ENCODE measurements around the gene HMCN1.

DNA sequence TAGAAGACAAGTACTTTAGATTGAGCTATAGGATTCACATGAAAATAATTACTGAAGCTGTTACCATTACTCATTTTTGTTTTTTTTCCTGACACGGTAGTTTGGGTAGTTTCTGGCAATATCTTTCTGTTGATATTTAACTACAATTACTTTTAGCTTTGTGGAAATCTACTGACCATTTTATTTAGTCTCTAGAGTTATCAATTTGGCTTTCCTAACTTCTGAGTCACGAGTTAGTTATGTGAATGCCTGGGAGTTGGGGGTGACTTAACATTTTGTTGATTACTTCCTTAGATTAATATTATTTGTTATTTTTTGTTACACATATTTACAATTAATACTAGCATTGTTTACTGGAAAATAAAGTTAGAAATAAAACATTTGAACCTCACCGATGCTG lies 160.6 kb downstream of the HMCN1 start:
- TF ChIP-seq CTCF (conservative IDR thresholded peaks at IDR 0.05) (no peak), ZFX (IDR thresholded peaks at IDR 0.05) (no peak)

Data from C4-2B (cell line).